Epithelial cell of esophagus (primary cell): ENCODE data around the gene FKBP1C.

Experiments used
- DNase-seq: peaks from one replicate; pipeline ENCODE4 v3.0.0; 2010; ENCODE audit warnings: low read depth
- H3K4me3 ChIP-seq: 2 replicates; pipeline ENCODE4 v1.5.1; 2011; ENCODE audit warnings: mild to moderate bottlenecking, low read length, control low read depth
- TF ChIP-seq, protein P1 (sequence below): IDR thresholded peaks from 2 replicates; pipeline ENCODE4 v1.5.1; 2011; ENCODE audit warnings: low read depth, mild to moderate bottlenecking, low read length, control low read depth, inconsistent platforms; ENCODE audit not compliant: insufficient read depth; ENCODE audit errors: missing control alignments

Gene FKBP1C

DNA sequence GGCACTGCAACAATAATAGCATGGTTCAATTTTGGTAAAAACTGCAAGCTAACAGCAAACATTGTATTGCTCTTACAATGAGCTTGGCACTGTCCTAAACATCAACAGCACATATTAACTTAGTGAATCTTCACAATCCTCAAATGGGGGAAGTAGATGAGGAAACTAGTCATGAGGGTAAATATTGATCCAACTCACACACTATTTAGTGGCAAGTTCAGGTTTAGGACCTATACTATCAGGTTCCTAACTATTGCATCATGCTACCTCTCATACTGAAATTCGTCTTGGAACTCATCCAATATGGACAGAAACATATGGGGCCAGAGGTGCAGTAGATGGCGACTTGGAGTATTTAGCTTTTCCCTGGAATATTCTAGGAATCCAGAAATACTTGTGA, 34.2 kb downstream of the FKBP1C start:
- TF ChIP-seq, protein P1, sequence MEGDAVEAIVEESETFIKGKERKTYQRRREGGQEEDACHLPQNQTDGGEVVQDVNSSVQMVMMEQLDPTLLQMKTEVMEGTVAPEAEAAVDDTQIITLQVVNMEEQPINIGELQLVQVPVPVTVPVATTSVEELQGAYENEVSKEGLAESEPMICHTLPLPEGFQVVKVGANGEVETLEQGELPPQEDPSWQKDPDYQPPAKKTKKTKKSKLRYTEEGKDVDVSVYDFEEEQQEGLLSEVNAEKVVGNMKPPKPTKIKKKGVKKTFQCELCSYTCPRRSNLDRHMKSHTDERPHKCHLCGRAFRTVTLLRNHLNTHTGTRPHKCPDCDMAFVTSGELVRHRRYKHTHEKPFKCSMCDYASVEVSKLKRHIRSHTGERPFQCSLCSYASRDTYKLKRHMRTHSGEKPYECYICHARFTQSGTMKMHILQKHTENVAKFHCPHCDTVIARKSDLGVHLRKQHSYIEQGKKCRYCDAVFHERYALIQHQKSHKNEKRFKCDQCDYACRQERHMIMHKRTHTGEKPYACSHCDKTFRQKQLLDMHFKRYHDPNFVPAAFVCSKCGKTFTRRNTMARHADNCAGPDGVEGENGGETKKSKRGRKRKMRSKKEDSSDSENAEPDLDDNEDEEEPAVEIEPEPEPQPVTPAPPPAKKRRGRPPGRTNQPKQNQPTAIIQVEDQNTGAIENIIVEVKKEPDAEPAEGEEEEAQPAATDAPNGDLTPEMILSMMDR, result no peak
- no peak for DNase-seq
- no peak overlapping the region for H3K4me3 ChIP-seq

DNA sequence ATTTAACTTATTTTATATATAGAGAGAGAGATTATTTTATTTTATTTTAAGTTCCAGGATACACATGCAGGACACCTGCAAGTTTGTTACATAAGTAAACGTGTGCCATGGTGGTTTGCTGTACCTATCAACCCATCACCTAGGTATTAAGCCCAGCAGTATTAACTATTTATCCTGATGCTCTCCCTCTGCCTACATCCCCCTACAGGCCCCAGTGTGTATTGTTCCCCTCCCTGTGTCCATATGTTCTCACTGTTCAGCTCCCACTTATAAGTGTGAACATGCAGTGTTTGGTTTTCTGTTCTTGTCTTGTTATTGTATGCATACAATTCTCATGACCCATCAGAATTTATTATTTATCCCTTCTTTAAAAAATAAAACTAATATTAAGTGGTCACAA, 34.6 kb downstream of the FKBP1C start:
- H3K4me3 ChIP-seq, result no peak overlapping the region
- DNase-seq, result no peak
- TF ChIP-seq, protein P1, result no peak

DNA sequence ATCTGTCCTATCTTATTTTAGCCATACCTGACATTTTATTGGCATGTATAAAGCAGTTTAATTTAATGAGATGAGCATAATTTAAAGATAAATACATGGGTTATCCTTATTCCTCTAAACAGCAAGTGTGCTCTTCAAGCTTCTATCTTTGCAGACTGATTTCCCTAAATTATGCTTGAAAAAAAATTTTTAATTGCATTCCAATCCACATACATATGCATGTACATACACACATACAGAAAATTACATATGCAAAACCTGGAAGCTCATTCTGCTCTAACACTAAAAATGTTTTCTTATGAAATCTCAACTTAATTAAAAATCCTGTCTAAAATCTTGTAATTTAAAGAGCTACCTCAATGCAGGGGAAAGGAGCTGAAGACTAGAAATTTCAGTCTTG, 35.3 kb downstream of the FKBP1C start:
- TF ChIP-seq, protein P1, result no peak
- no peak overlapping the region for H3K4me3 ChIP-seq
- DNase-seq, result no peak

DNA sequence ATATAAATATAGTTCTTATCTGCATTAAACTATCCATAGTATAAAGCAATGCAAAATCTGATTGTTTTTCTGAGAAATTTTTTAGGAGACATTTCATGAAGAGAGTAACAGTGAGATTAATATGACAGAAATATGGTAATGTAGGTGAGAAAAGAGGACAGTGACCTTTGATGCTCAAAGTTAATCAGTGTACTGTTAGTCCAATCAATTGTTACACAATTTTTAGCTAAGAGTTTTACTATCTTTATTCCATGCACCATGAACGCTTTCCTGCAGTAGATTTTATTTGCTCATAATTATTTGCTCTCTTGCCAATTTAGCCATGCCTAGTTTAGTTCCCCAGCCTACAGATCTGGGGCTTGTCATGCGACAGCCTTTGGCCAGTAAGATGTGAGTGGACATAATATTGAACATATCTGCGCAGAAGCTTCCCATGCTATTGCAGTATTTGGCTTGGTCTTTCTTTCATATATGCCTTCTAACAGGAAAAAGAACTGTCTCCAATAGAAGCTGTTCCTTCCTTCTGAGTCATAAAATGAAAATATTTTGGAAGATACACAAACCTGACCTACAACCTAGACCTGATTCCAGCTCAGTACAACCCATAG, 38.7 kb downstream of the FKBP1C start:
- TF ChIP-seq, protein P1, result no peak
- no peak for DNase-seq
- H3K4me3 ChIP-seq, result no peak overlapping the region

DNA sequence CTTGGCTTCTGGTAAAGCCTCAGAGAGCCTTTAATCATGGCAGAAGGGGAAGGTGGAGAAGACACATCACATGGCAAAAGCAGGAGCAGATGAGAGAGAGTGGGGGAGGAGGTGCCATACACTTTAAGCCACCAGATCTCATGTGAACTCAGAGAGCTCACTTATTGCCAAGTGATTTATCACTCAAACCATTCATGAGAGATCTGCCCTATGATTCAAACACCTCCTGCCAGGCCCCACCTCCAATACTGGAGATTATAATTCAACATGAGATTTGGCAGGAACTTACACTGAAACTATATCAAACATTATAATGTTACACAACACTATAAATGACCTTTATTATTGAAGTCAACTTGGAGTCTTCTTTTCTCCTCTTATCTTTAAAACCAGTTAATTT, 47.9 kb downstream of the FKBP1C start:
- no peak for DNase-seq
- TF ChIP-seq, protein P1, result no peak
- no peak overlapping the region for H3K4me3 ChIP-seq

DNA sequence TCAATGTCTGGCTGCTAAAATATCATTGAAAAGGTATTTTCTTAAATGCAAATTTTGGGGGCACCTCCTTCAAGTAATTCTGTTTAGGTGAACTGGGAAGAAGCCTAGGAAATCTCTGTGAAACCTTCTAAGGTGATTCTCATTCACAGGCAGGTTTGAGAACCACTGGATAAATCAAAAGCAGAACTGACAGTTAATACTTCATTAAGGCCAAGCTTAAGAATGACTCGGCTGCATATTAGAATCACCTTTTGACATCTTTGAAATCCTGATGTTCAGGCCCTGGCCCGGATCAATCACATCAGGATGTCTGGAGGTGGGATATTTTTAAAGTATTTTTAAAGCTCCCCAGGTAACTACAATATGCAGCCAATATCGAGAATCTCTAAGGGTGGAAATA, 50.6 kb downstream of the FKBP1C start:
- no peak overlapping the region for H3K4me3 ChIP-seq
- no peak for DNase-seq

More for the DNA sequence above, 50.6 kb downstream of the FKBP1C start:
- TF ChIP-seq, protein P1, result no peak
